ENCODE data around the gene SYNE2. TPM values are rescaled to one million over a fixed set of nuclear protein-coding genes. Genes with fewer than 3 reads are reported as not detected.

The SYNE2 gene
- total RNA-seq, 1 experiment from 2014 or later: 33.8 TPM

- no peak for DNase-seq (ENCODE audit: low read depth in 1 of 2, low spot score in 2 of 2)
- Histone ChIP-seq H3K9me3 (replicated peaks) (no peaks in the 10 kb centered on the region), H3K4me3 (no peak overlapping the region), H3K36me3 (0 out of 2 replicates have a peak, but pooled peaks cover 4% of the 10 kb centered on the region), H3K4me1 (replicated peaks) (no peaks in the 10 kb centered on the region), H3K27me3 (replicated peaks) (no peaks in the 10 kb centered on the region), H3K27ac (no peak overlapping the region)
Observed at GRCh38 chr14:63938198-63939005, 85.6 kb downstream of the SYNE2 start.

GRCh38 chr14:63939006-63939270, 86.1 kb downstream of the SYNE2 start:
- Histone ChIP-seq H3K27ac (no peak overlapping the region), H3K4me3 (no peak overlapping the region)
- DNase-seq (ENCODE audit: low read depth in 1 of 2, low spot score in 2 of 2): no peak

GRCh38 chr14:63940387-63940786, 87.6 kb downstream of the SYNE2 start:
- no peaks in the 10 kb centered on the region for H3K4me1 ChIP-seq (replicated peaks)
- no peak for DNase-seq (ENCODE audit: low read depth in 1 of 2, low spot score in 2 of 2)
- no peaks in the 10 kb centered on the region for H3K27me3 ChIP-seq (replicated peaks)
- no peaks in the 10 kb centered on the region for H3K9me3 ChIP-seq (replicated peaks)
- no peak overlapping the region for H3K27ac ChIP-seq
- no peak overlapping the region for H3K4me3 ChIP-seq
- 0 out of 2 replicates have a peak, but pooled peaks cover 4% of the 10 kb centered on the region for H3K36me3 ChIP-seq

More at GRCh38 chr14:63939006-63939270, 86.1 kb downstream of the SYNE2 start:
- H3K4me1 ChIP-seq (replicated peaks): no peaks in the 10 kb centered on the region
- 0 out of 2 replicates have a peak, but pooled peaks cover 4% of the 10 kb centered on the region for H3K36me3 ChIP-seq
- no peaks in the 10 kb centered on the region for H3K27me3 ChIP-seq (replicated peaks)
- H3K9me3 ChIP-seq (replicated peaks): no peaks in the 10 kb centered on the region

- Histone ChIP-seq H3K36me3 (0 out of 2 replicates have a peak, but pooled peaks cover 4% of the 10 kb centered on the region), H3K27me3 (replicated peaks) (no peaks in the 10 kb centered on the region), H3K4me1 (replicated peaks) (no peaks in the 10 kb centered on the region), H3K4me3 (no peak overlapping the region), H3K9me3 (replicated peaks) (no peaks in the 10 kb centered on the region), H3K27ac (no peak overlapping the region)
- DNase-seq (ENCODE audit: low read depth in 1 of 2, low spot score in 2 of 2): no peak
Observed at GRCh38 chr14:63941023-63941422, 88.2 kb downstream of the SYNE2 start.

- H3K27me3 ChIP-seq (replicated peaks): no peaks in the 10 kb centered on the region
- H3K27ac ChIP-seq: no peak overlapping the region
- no peaks in the 10 kb centered on the region for H3K4me1 ChIP-seq (replicated peaks)
- H3K4me3 ChIP-seq: no peak overlapping the region
- no peaks in the 10 kb centered on the region for H3K9me3 ChIP-seq (replicated peaks)
- no peak for DNase-seq (ENCODE audit: low read depth in 1 of 2, low spot score in 2 of 2)
- H3K36me3 ChIP-seq: peaks cover 9% of the 10 kb centered on the region; the same call in 1 of the 2 replicates
Observed at GRCh38 chr14:63949696-63950095, 96.9 kb downstream of the SYNE2 start.

- Histone ChIP-seq H3K4me3 (no peak overlapping the region), H3K36me3 (peaks cover 9% of the 10 kb centered on the region; the same call in 1 of the 2 replicates)
- no peak for DNase-seq (ENCODE audit: low read depth in 1 of 2, low spot score in 2 of 2)
Observed at GRCh38 chr14:63951021-63951420, 98.2 kb downstream of the SYNE2 start.

GRCh38 chr14:63951429-63951828, 98.6 kb downstream of the SYNE2 start:
- H3K4me3 ChIP-seq: no peak overlapping the region
- no peaks in the 10 kb centered on the region for H3K27me3 ChIP-seq (replicated peaks)
- no peaks in the 10 kb centered on the region for H3K4me1 ChIP-seq (replicated peaks)
- DNase-seq (ENCODE audit: low read depth in 1 of 2, low spot score in 2 of 2): no peak
- no peaks in the 10 kb centered on the region for H3K9me3 ChIP-seq (replicated peaks)
- peaks cover 9% of the 10 kb centered on the region; the same call in 1 of the 2 replicates for H3K36me3 ChIP-seq
- H3K27ac ChIP-seq: no peak overlapping the region

More at GRCh38 chr14:63951021-63951420, 98.2 kb downstream of the SYNE2 start:
- Histone ChIP-seq H3K27me3 (replicated peaks) (no peaks in the 10 kb centered on the region), H3K9me3 (replicated peaks) (no peaks in the 10 kb centered on the region), H3K27ac (no peak overlapping the region), H3K4me1 (replicated peaks) (no peaks in the 10 kb centered on the region)

- DNase-seq (ENCODE audit: low read depth in 1 of 2, low spot score in 2 of 2): no peak
Observed at GRCh38 chr14:63952053-63952932, 99.5 kb downstream of the SYNE2 start.

GRCh38 chr14:63952933-63953437, 100.2 kb downstream of the SYNE2 start:
- Histone ChIP-seq H3K4me1 (replicated peaks) (no peaks in the 10 kb centered on the region), H3K4me3 (no peak overlapping the region), H3K27ac (no peak overlapping the region), H3K9me3 (replicated peaks) (no peaks in the 10 kb centered on the region), H3K27me3 (replicated peaks) (no peaks in the 10 kb centered on the region), H3K36me3 (peaks cover 9% of the 10 kb centered on the region; the same call in 1 of the 2 replicates)
- no peak for DNase-seq (ENCODE audit: low read depth in 1 of 2, low spot score in 2 of 2)

More at GRCh38 chr14:63952053-63952932, 99.5 kb downstream of the SYNE2 start:
- Histone ChIP-seq H3K36me3 (peaks cover 9% of the 10 kb centered on the region; the same call in 1 of the 2 replicates), H3K9me3 (replicated peaks) (no peaks in the 10 kb centered on the region), H3K4me1 (replicated peaks) (no peaks in the 10 kb centered on the region), H3K27ac (no peak overlapping the region), H3K4me3 (no peak overlapping the region), H3K27me3 (replicated peaks) (no peaks in the 10 kb centered on the region)

GRCh38 chr14:63956326-63956725, 103.5 kb downstream of the SYNE2 start:
- no peaks in the 10 kb centered on the region for H3K4me1 ChIP-seq (replicated peaks)
- no peaks in the 10 kb centered on the region for H3K27me3 ChIP-seq (replicated peaks)
- H3K9me3 ChIP-seq (replicated peaks): no peaks in the 10 kb centered on the region
- no peak overlapping the region for H3K27ac ChIP-seq
- peaks cover 5% of the 10 kb centered on the region; the same call in 1 of the 2 replicates for H3K36me3 ChIP-seq
- H3K4me3 ChIP-seq: no peak overlapping the region
- DNase-seq (ENCODE audit: low read depth in 1 of 2, low spot score in 2 of 2): no peak

- H3K27me3 ChIP-seq (replicated peaks): no peaks in the 10 kb centered on the region
- DNase-seq (ENCODE audit: low read depth in 1 of 2, low spot score in 2 of 2): no peak
- H3K27ac ChIP-seq: no peak overlapping the region
- H3K4me3 ChIP-seq: no peak overlapping the region
- no peaks in the 10 kb centered on the region; the same call in 1 of the 2 replicates for H3K36me3 ChIP-seq
- H3K4me1 ChIP-seq (replicated peaks): no peaks in the 10 kb centered on the region
- no peaks in the 10 kb centered on the region for H3K9me3 ChIP-seq (replicated peaks)
Observed at GRCh38 chr14:63960926-63961567, 108.2 kb downstream of the SYNE2 start.

GRCh38 chr14:63962906-63963305, 110.1 kb downstream of the SYNE2 start:
- no peak overlapping the region for H3K27ac ChIP-seq
- H3K4me1 ChIP-seq (replicated peaks): no peaks in the 10 kb centered on the region
- DNase-seq (ENCODE audit: low read depth in 1 of 2, low spot score in 2 of 2): no peak
- no peaks in the 10 kb centered on the region; the same call in 1 of the 2 replicates for H3K36me3 ChIP-seq
- no peak overlapping the region for H3K4me3 ChIP-seq
- no peaks in the 10 kb centered on the region for H3K27me3 ChIP-seq (replicated peaks)
- H3K9me3 ChIP-seq (replicated peaks): no peaks in the 10 kb centered on the region

GRCh38 chr14:63963439-63963838, 110.6 kb downstream of the SYNE2 start:
- H3K9me3 ChIP-seq (replicated peaks): no peaks in the 10 kb centered on the region
- no peaks in the 10 kb centered on the region for H3K4me1 ChIP-seq (replicated peaks)
- H3K27me3 ChIP-seq (replicated peaks): no peaks in the 10 kb centered on the region
- peaks cover 3% of the 10 kb centered on the region for H3K36me3 ChIP-seq
- DNase-seq (ENCODE audit: low read depth in 1 of 2, low spot score in 2 of 2): no peak
- H3K4me3 ChIP-seq: no peak overlapping the region
- H3K27ac ChIP-seq: no peak overlapping the region

All from SJSA1 (cell line).